Stimulated activated naive CD8-positive, alpha-beta T cell treated with anti-CD3 and anti-CD28 coated beads, Interleukin-15, Interleukin-2, amounts not matched to agents 100 U/mL and 50 U/mL, for 24 hours (primary cell): ENCODE measurements around the gene ARHGDIG.
"Not testable (repeated sequence)": the region's sequence is repeated elsewhere in the genome, so short reads cannot be mapped to it uniquely, and the experiment has no call there.

Source experiments
- ATAC-seq: fragments of 150-1000 bp; cut with Tn5 transposase; one replicate; pipeline ENCODE4 v1.10.0; 2021
- DNase-seq: peaks from one replicate; pipeline ENCODE4 v3.0.0; 2021

The ARHGDIG gene

DNA sequence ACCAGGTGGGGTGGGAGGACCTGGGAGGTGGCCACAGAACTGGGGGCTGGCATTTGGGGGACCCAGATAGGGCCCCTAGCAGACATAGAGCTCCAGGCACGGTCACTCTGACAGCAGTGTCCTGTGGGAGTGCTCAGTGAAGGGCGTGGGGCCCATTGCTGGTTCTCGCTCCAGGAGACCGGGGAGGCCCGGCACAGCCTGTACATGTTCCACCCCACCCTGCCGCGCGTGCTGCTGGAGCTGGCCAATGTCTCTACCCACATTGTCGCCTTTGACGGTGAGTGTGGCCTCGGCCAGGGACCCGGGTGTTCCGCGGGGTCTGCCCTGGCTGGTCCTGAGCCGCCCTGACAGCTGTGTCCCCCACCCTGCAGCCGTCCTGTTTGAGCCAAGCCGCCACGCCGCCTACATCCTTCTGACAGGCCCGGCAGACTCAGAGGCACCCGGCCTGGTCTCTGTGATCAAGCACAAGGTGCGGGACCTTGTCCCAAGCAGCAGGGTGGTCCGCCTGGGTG is 15.9 kb upstream of the ARHGDIG start:
- ATAC-seq: no peak
- no peak for DNase-seq

DNA sequence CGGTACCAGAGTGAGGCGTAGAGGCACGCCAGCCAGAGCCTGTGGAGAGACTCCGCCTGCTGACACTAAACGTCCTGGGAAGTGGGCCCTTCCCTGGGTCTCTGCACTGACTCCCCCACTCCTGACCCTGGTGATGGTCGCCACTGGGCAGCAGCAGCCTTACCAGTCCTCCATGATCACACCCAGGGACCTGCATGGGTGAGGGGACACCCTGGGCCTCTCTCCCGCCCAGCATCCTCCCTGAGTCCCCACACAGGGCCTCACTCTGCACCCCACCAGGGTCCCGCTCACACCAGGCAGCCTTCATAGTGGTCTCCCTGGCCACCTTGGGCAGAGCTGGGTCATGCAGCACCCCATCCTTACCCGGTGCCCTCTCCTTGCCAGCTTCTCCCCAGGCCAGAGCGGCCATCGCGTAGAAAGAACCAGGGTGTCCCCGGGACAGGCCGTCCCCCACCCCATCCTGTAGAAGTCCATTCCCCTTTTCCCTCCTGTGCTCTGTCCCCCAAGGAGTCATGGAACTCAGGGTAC is 15.3 kb upstream of the ARHGDIG start:
- DNase-seq: no peak
- no peak for ATAC-seq

DNA sequence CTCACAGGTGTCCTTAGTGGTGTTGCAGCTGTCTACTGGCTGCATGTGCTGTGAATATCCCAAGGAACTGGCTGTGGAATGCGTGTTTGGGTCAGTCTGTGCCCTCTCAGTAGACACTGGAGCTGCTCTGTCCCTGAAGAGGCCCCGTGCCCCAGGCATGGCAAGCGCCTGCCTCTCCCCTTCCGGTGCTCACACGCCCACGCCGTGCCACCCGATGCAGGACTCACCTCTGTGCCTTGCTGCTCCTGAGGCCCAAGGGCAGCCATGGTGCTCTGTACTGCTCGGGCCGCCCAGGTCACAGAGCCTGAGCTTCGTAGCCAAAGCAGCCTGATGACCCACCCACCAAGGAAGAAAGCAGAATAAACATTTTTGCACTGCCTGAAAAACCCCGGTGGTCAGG is 14.7 kb upstream of the ARHGDIG start:
- no peak for ATAC-seq
- no peak for DNase-seq

DNA sequence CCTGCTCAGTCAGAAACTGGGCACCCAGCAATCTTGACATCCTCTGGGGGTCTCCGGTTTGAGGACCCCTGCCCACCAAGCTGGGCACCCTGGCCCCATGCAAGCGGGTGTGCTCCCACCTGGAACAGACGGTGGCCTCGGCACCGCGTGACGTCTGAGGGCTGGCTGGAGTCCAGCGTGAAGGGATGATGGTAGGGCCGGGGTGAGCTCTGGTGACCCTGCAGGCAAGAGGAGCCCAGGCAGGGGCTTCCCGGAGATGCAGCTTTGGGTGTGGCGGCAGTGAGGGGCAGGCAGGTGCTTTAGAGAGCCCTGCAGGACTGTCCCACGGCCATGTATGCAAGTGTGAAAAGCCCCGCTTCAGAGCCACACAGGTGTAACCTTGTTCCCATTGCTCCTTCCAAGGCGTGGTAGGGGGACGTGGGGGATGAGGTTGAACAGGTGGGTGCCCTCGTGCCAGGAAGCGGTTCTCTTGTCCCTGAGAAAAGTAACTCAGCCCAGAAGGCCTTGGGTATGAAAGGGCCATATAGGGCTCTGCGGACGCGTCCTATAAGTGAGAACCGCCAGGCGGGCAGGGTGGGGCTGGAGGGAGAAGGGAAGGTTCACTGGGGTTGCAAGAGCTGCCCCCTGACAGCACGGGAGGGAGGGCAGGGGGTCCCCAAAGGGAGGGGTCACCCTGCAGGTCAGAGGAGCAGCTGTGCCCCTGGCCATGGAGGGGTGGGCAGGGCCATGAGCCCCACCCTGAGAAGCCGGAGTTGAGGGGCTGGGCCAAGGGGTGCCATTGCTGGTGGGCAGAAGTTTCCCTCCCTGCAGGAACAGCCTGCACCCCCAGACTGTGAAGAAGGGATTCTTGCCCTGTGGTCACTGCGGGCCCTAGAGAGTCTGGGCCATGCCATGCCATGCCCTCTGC is 13.9 kb upstream of the ARHGDIG start:
- DNase-seq (no peak), ATAC-seq (no peak)

DNA sequence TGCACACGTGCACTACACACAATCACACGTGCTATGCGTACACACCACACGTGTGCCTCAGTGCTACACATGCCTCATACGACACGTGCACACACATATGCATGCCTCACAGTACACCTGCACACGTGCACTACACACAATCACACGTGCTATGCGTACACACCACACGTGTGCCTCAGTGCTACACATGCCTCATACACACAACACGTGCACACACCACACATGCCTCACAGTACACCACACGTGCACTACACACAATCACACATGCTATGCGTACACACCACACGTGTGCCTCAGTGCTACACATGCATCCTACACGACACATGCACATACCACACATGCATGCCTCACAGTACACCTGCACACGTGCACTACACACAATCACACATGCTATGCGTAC is 12.8 kb upstream of the ARHGDIG start:
- not testable (repeated sequence) for ATAC-seq, DNase-seq

DNA sequence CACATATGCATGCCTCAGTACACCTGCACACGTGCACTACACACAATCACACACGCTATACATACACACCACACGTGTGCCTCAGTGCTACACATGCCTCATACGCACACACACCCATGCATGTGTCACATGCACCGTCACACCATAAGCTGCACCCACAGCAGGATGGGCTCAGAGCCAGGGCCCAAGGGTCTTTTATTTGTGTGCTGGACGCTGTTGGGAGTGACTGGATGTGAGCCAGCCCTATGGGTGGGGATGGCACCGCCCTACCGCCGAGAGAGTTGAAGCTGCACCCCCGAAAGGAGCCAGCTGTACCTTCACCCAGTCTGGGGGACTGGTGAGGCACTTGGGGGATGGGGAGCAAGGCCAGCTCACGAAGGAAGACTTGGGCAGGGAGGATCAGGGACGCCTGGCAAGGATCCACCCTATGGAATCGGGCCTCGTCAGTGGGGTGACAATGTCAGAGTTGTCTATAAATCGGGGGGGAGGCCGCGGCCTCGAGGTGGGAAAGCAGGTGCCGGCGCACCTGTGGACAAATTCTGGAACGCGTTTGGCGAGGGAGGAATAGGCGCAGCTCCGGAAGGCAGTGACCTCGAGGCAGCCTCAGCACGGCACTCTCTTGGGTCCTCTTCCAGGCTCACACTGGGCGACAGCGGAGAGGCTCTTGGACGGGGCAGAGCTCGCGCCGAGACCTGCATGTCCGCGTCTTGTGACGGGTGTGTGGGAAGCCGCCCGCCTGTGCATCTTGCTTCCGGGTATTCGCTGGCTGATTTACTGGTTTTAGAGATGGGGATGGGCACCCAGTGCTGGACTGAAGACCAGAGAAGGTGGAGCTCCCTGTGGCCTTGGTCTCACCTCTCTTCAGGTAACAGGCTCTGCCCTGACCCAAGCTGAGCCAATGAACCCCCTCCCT is 12.0 kb upstream of the ARHGDIG start:
- DNase-seq: no peak
- no peak for ATAC-seq

DNA sequence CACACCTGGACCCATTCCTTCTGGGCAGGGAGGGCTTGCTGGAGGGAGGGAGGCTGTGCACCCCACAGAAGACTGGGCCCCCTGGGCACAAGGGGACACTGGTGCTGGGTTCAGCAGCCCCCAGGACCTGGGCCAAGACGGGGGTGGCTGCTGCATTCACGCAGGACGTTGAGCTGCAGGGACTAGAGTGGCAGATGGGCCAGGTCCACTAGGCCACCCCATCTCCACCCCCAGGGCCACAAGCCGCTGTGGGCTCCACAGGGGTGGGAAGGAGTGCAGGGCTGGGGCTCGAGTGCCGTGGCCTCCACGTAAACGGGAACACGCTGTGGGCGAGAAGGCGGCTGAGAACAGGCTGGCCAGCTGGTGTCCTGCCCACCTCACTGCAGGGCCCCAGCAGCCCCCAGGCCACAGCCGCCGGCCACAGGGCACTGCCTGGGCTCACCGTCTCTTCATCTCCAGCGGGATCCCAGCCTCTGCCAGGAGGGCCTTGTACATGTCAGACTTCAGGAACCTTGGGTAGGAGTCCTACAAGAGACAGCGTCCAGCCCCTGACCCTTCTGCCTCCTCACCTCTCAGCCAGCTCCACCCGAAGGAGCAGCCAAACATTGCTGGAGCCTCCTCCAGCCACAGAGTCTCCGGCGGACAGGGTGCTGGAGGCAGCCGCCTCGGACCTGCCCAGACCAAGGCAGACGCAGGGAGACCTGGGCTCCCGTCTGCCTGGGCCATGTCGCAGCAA is 11.2 kb upstream of the ARHGDIG start:
- ATAC-seq: no peak

DNA sequence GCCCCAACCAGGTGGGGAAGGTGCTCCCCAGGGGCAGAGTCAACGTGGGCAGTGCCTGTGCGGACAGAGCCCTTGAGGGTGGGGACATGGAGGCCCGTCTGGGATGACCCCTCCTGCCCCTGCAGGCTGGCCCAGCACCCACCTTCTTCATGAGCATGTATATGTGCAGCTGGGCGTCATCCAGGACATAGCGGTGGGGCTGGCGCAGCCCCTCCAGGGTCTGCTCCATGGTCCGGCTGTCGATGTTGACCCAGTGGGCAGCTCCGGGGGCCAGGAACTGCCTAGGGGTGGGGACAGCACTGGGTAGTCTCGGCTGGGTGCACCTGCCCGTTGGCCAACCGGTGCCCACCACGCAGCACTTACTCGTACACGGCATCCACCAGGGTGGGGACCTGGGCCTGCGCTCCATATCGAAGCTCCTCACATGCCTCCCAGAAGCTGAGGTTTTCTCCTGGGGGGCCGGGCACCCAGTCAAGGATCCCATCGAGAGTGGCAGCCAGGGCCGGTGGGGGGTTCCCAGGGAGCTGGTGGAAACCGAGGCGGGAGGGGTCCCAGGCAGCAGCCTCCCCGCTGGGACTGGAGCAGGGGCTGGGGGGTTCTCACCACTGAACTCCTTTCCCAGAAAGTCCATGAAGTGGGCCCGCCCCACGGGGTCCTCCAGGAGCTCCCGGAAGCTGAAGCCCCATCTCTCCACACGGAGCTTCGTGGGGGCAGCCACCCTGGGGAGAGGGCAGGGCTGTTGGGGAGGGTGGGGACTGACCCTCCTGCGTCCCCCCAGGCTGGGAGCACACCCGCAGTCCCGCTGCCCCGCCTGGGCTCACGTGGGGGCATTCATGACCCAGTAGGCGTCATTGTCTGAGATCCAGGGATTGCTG is 9.8 kb upstream of the ARHGDIG start:
- ATAC-seq: no peak
- DNase-seq: no peak

More for the DNA sequence above, 11.2 kb upstream of the ARHGDIG start:
- DNase-seq: no peak

DNA sequence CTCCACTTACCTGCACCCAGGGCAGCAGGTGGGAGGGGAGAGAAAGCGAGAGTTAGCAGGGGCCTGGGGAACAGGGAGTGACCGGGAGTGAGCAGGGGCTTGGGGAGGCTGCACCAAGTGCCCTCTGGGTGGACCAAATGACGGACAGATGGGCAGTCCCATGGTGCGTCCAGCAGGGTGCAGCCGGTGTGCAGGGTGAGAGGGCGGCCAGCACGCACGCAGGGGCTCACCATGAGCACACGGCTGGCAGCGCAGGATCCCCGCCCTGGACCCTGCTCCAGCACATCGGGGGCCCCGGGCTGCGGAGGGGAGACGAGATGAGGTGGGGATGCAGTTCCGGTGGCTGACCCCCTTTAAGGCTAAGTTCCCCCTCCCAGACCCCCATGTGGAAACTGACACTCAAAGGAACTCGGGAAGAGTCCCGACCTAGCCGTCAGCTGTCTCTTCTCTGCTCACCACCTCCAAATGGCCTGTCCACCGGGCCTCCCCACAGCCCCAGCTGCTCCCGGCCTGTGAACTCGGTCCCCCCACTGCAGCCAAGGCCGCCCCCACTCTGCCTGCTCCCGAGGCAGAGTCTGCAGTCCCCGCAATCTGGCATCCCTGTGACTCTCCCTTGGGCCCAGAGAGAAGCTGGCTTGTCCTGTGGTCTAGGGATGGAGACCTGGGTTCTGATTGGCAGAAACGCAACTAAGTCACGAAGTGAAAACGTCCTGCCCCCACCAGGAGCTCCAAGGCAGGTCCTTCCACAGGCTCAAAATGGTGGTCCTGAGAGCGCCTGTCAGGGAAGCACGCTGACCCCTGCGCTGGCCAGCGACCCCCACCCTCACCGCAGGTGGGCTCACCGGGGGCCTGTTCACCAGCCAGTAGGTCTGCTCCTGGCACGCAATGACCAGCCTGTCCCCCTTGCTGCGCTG is 7.5 kb upstream of the ARHGDIG start:
- ATAC-seq (peak; percentile 4), DNase-seq (no peak)

DNA sequence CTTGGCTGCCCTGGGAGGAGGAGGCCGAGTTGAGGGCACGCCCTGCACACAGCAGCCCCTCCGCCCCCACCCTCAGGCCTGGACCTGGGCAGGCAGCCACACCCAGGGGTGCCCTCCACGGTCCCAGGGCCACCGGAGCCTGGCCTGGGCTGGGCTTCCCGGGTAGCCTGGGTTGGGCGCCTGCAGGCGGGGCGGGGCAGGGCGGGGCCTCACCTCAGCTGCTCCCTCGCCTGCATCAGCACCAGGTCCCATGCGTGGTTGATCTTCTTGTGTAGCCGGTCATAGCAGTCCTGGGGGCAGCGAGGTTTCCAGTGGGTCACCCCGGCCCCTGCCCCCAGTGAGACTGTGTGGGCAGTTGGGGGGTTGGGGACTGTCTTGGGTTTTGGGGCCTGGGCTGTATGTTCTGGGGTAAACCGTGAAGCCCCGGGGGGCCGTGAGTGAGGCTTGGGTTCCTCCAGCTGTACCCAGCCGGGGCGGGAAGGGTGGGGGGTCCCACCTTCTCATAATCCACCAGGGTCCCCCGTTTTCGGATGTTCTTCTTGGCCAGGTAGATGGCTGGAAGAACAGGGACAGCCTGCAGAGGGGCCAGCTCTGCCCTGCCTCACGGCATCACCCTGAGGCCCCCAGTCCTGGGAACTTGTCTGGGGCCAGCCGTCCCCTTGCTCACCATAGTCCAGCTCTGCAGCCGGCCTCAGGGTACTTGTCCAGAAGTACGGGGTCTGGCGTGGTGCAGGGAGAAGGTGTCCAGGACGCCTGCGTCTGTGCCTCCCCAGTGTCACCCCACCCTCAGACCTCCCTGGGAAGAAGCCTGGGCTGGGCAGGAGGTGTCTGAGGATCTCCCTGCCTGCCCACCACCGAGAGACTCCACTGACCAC is 6.6 kb upstream of the ARHGDIG start:
- peak; percentile 7 for ATAC-seq
- DNase-seq: no peak

DNA sequence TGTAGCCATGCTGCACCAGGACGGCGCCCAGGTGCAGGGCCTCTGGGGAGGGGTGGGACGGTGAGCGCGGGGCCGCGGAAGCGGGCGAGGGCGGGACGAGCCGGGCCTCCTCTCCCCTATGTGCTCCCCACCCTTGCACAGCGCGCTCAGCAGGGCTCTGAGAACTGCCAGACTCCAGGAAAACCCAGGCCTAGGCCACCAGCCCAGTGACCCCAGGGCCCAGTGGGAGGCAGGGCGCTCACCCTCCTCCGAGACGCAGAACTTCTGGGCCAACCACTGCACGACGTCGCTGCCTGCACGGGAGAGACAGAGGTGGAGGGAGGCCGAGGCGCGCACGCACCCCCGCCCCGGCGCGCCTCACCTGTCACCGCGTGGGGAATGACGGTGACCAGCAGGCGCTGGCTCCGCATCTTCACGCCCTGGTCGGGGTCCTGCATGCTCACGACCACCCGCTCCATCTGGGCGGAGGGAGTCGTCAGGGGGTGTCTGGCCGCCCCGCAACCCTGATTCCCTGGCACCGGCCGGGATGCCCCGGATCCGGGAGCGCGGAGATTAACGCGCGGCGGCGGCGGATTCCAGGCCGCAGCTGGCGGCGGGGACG is 5.2 kb upstream of the ARHGDIG start:
- ATAC-seq: peak; percentile 11
- DNase-seq: peak; percentile 21

DNA sequence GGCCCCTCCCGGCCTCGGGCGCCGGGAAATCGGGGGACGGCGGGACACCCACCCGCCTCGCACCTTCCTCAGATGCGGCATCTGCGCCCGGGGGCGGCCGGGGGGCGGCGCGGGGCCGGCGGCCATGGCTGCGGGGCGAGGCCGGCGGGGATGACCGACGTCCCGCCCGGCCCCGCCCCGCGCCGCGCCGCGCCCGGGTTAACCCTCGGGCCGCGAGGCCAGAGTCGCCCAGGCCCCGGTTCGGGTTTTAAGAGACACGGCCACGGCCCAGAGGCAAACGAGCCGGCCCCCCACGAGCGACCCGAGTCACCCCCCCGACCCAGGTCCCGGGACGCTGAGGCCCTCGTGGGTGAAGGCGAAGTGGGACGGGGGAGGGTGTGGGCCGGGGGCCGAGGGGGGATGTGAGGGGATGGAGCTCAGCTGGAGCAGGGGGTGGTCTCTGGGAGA is 4.6 kb upstream of the ARHGDIG start, which contains the start of gene RGS11:
Gene RGS11, minus strand, starts transcription at position 159 of the 447 bp plus-strand sequence. Its CDS starts 33 bp downstream, at position 126.
- DNase-seq (no peak), ATAC-seq (no peak)

DNA sequence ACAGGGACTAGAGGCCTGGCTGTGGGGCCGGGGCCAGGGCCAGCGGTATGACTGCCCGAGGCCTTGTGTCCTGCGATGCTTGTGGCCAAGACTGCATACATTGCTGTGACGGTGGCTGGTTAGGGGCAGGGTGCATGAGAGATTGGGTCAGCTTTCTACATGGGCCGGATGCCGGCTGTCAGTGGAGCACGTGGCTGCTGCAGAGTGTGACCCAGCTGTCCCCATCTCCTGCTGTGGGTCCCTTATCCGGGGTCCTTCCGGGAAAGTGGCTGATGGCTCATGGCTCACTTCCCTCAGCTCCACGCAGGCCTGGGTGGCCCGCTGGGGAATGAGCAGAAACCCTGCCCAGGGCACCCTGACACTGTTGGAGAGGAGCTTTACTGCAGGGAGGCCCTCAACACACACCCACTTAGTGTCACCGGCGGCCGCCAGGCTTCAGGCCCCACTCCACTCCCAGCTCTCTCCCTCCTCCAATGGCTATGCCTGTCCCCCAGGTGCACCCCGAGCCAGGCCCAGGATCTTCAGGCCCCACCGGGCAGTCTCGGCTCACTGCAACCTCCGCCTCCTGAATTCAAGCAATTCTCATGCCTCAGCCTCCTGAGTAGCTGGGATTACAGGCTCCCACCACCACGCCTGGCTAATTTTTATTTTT is 3.8 kb upstream of the ARHGDIG start:
- no peak for ATAC-seq

DNA sequence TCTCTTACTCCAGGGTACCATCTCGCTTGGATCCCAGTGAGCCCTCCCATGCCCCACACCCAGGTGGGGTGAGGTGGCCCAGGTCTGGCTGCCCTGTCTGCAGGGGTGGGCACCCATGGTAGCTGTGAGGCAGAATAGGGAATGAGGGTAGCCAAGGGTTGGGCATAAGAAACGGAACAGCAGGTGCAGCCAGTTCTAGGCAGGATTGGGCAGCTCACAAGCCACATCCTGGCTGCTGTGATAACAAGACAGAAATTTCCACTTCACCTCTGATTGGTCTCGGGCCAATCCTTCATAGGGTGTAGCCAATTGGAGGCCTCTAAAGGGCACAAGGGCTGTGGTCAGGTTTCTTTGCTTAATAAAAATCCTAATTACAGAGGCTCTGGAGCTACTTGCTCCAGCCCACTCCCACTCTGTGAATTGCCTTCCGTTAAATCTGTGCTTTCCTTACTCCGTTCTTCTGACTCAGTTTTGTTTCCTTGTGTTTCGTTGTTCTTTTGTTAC is 1.5 kb upstream of the ARHGDIG start:
- DNase-seq: peak; percentile 29

More for the DNA sequence above, 3.8 kb upstream of the ARHGDIG start:
- DNase-seq: no peak

DNA sequence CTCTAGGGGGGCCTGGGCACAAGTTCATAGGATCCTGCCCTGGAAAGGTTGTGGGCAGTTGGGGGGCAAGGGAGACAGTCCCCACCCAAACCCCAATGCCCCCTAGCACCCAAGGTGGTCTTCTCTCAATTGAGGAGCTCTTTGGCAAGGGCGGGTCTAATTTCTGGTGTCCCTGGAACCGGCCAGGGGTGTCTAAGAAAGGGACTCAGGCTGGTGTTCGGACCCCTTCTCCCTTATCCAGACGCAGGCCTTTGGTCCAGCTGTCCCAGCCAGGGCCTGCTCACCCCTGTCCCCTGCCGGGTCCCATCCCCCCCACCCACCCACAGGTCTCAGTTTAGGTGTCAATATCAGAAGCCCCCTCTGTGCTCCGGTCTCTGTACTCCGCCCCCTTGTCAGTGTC is 860 bp upstream of the ARHGDIG start:
- DNase-seq: no peak
- ATAC-seq: no peak

More for the DNA sequence above, 1.5 kb upstream of the ARHGDIG start:
- peak; percentile 66 for ATAC-seq

DNA sequence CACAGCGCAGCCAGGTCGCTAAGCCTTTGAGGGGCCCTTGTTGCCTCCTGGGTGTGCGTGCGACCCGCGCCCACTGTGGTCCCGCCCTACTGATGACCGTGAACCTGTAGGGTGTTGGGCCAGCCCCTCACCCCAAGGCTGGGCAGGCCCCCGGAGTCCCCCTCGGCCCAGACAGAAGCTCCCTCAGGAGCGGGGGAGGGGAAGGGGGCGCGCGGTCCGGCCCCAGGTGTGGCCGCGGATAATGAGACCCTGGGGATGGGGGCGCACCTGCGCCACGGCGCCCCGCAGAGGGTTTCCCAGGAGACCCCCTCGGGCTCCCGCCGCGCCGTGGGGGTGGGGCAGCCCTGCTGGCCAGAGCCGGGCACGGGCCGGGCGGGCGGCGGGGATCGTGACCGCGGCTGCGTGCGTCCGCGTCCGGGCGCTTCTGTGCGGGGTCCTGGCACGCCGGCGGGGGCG is 358 bp upstream of the ARHGDIG start:
- no peak for ATAC-seq
- no peak for DNase-seq
